Activated T-cell treated with anti-CD3 and anti-CD28 coated beads, Interleukin-2, amount 50 U/mL, for 72 hours (primary cell): ENCODE results near the gene CCKAR. TPM values are rescaled to one million over a fixed set of nuclear protein-coding genes. Genes with fewer than 3 reads are reported as not detected.

Experiments
- ATAC-seq, 2 donors: fragments of 150-1000 bp; cut with Tn5 transposase; replicated peaks in 1 of 2; 2 replicates each; pipeline ENCODE4 v1.10.0; 2021; ENCODE audit warnings: moderate library complexity in 2 of 2, mild to moderate bottlenecking in 1 of 2
- DNase-seq, 2 donors: peaks; one replicate each; pipeline ENCODE4 v3.0.0; 2021 to 2022; ENCODE audit warnings: mixed read lengths in 1 of 2
- H3K27ac Mint-ChIP-seq: one replicate; pipeline ENCODE4 v1.8.0; 2022; ENCODE audit warnings: mild to moderate bottlenecking, moderate library complexity, mixed read lengths
- H3K27me3 Mint-ChIP-seq: one replicate; pipeline ENCODE4 v1.8.0; 2022; ENCODE audit warnings: low read depth, mixed read lengths
- H3K36me3 Mint-ChIP-seq, 2 donors: one replicate each; pipeline ENCODE4 v1.8.0; 2022; ENCODE audit warnings: mixed read lengths in 2 of 2, mild to moderate bottlenecking in 1 of 2; ENCODE audit not compliant: insufficient read depth in 2 of 2
- H3K4me1 Mint-ChIP-seq: one replicate; pipeline ENCODE4 v1.8.0; 2022; ENCODE audit warnings: low read depth, mixed read lengths
- H3K4me3 Mint-ChIP-seq, 2 donors: one replicate each; pipeline ENCODE4 v1.8.0; 2022; ENCODE audit warnings: mild to moderate bottlenecking in 2 of 2, mixed read lengths in 2 of 2, moderate library complexity in 2 of 2
- H3K9me3 Mint-ChIP-seq, 2 donors: one replicate each; pipeline ENCODE4 v1.8.0; 2022; ENCODE audit warnings: mixed read lengths in 2 of 2
- total RNA-seq, 2 donors: library from RNA; stranded (reverse); gene quantifications; one replicate each; pipeline ENCODE4 v1.2.3, GENCODE V29; 2022

CCKAR gene, protein sequence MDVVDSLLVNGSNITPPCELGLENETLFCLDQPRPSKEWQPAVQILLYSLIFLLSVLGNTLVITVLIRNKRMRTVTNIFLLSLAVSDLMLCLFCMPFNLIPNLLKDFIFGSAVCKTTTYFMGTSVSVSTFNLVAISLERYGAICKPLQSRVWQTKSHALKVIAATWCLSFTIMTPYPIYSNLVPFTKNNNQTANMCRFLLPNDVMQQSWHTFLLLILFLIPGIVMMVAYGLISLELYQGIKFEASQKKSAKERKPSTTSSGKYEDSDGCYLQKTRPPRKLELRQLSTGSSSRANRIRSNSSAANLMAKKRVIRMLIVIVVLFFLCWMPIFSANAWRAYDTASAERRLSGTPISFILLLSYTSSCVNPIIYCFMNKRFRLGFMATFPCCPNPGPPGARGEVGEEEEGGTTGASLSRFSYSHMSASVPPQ
- not detected for total RNA-seq

DNA sequence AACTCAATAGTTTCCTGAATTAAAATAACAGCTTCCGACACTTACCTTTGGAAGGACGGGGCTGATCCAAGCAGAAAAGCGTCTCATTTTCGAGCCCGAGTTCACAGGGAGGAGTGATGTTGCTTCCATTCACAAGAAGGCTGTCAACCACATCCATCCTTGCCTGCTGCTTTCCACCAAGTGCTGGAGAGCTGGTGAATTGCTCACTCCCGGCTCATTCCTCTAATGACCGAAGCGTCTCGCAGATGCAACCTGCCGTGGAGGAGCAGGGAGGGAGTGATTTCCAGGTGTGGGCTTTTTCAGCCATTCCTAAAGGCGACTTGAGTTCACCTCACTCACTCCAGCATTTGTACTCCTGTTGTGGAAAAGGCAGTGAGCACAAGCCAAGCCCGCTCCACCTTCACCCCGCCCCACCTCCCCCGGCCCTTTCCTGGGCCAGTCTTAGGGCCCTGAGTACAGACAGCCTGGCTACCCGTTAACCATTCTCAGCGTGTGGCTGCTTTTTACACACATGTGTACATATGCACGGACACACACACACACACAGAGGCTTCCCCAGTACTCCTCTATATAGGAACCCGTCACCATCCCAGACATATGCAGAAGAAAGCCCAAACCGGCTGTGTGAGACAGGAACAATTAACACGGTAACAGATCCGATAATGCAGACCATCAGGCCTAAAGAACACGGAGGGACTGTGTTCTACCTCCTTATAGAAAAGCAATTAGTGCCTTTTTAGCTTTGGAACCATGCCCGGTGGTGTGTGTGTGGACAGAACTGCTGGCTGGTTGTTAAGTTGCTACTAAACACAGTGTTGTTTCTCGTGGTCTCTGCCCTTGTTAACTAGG is at the start of gene CCKAR:
Gene CCKAR, minus strand, starts transcription at position 374 of the 849 bp plus-strand sequence. Its CDS starts 217 bp downstream, at position 157.
- ATAC-seq = no peak
- H3K9me3 Mint-ChIP-seq = peaks cover 0 to 2% of the 10 kb centered on the region in 2 donors
- no peaks in the 10 kb centered on the region for H3K4me1 Mint-ChIP-seq
- H3K4me3 Mint-ChIP-seq = no peak within 1 kb of the TSS
- no peak within 1 kb of the TSS for H3K27ac Mint-ChIP-seq
- no peak for DNase-seq
- H3K27me3 Mint-ChIP-seq = peaks cover 41% of the 10 kb centered on the region
- no peaks in the 10 kb centered on the region for H3K36me3 Mint-ChIP-seq

DNA sequence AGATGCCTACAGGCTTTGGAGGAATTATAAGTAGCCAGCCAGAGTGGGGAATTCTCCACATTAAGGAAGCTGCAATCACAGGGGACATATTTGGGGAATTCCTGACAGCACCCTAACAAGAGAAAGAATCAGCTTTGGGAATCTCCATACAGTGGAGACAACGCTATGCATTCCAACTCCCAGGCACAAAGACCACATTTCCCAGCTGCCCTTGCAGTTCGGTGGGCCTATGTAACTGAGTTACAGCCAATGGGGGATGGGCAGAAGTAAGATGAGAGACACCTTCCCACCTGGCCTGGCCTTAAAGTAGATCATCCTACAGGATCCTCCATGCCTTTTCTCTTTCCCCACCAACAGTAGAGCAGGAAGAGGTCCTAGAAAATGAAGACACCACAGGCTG is 43.4 kb upstream of the CCKAR start:
- no peak for ATAC-seq
- no peak for DNase-seq
- Mint-ChIP-seq H3K36me3 (no peaks in the 10 kb centered on the region), H3K4me3 (no peak overlapping the region), H3K4me1 (no peaks in the 10 kb centered on the region), H3K27me3 (peaks cover 6% of the 10 kb centered on the region), H3K9me3 (no peaks in the 10 kb centered on the region), H3K27ac (no peak overlapping the region)

DNA sequence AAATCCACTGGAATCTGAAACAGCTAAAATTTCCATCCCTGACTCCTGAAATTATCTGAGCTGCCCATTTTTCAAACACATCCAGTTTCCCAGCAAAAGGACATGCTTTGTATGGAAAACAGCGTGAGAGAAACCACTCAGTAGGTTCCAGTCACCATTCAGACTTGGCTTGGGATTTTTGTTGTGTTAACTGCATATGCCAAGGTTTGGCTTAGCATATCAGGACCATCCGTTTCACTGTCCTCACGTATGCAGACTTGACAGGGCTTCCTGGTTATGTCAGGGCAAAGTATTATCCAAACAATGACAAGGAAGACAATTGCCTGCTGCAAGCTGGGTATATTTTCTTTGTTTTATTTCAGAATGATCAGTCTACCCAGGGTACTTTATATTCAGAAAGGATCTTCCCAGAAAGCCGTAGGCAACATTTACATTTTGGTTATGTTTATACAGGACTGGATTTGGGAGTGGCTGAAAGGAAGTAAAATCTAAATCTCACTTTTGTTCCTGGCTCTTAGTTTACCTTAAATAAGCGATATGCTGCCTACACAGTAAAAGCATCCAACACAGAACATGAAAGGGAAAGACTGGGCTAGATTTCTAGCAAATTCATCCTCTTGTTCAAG is 41.3 kb upstream of the CCKAR start:
- Mint-ChIP-seq H3K27me3 (no peaks in the 10 kb centered on the region), H3K9me3 (no peaks in the 10 kb centered on the region), H3K4me1 (no peaks in the 10 kb centered on the region), H3K27ac (no peak overlapping the region), H3K36me3 (no peaks in the 10 kb centered on the region), H3K4me3 (no peak overlapping the region)
- no peak for ATAC-seq
- no peak for DNase-seq

DNA sequence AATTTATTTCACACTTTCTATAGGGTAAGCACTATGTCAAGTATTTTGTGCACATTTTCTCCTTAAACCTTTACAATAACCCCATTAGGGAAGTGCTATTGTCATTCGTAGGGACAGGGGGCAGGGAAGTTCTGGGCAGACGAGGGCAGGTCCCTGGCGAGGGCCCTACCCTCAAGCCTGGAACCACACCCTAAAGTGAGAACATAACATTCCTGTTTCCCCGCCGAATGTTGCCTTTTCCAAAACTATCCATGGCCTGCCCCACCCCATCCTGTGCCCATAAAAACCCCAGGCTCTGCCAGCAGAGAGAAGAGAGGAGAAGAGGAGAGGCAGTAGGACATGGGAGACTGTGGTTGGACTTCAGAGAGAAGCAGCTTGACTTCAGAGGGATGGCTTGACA is 39.8 kb upstream of the CCKAR start:
- Mint-ChIP-seq H3K4me1 (no peaks in the 10 kb centered on the region), H3K9me3 (no peaks in the 10 kb centered on the region), H3K27ac (no peak overlapping the region), H3K27me3 (no peaks in the 10 kb centered on the region), H3K4me3 (no peak overlapping the region), H3K36me3 (no peaks in the 10 kb centered on the region)
- DNase-seq (no peak), ATAC-seq (no peak)

DNA sequence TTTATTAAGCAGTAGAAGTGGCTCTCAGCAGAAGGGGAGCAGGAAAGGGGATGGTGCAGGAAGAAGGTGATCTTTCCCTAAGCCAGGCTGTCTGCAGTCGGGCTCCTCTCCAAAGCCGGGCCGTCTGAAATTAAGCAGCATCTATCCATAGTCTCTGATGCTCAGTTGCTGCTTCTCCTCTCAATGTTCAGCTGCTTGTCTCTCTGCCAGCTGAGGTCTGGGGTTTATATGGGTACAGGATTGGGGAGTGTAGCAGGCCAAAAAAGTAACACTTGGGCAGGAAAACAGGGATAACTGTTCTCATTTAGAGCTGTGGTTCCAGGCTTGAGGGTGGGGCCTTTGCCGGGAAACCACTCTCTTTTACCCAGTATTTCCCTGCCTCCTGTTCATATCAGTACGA is 39.2 kb upstream of the CCKAR start:
- no peaks in the 10 kb centered on the region for H3K36me3 Mint-ChIP-seq
- no peak overlapping the region for H3K4me3 Mint-ChIP-seq
- no peaks in the 10 kb centered on the region for H3K4me1 Mint-ChIP-seq
- DNase-seq (no peak), ATAC-seq (no peak)
- no peaks in the 10 kb centered on the region for H3K27me3 Mint-ChIP-seq
- H3K9me3 Mint-ChIP-seq = no peaks in the 10 kb centered on the region
- H3K27ac Mint-ChIP-seq = no peak overlapping the region

DNA sequence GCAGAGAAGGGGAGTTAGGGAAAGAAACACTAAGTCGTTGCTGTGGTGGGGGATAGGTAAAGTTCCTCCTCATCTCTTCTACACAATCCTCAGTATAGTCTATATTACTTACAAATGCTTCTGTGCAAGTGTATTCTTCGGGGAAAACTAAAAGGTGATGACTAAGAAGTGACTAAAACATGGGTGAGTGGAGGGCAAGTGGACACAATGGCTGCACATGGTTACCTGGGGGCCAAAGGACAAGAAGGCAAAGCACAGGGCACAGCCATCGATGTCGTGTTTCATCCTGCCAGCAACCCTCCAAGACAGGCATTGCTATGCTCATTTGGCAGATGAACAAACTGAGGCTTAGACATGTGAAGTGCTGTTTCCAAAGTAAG is 35.5 kb upstream of the CCKAR start:
- no peak overlapping the region for H3K27ac Mint-ChIP-seq
- H3K27me3 Mint-ChIP-seq = no peaks in the 10 kb centered on the region
- no peaks in the 10 kb centered on the region for H3K4me1 Mint-ChIP-seq
- DNase-seq (no peak), ATAC-seq (no peak)
- no peak overlapping the region for H3K4me3 Mint-ChIP-seq
- H3K9me3 Mint-ChIP-seq = no peaks in the 10 kb centered on the region
- no peaks in the 10 kb centered on the region for H3K36me3 Mint-ChIP-seq

DNA sequence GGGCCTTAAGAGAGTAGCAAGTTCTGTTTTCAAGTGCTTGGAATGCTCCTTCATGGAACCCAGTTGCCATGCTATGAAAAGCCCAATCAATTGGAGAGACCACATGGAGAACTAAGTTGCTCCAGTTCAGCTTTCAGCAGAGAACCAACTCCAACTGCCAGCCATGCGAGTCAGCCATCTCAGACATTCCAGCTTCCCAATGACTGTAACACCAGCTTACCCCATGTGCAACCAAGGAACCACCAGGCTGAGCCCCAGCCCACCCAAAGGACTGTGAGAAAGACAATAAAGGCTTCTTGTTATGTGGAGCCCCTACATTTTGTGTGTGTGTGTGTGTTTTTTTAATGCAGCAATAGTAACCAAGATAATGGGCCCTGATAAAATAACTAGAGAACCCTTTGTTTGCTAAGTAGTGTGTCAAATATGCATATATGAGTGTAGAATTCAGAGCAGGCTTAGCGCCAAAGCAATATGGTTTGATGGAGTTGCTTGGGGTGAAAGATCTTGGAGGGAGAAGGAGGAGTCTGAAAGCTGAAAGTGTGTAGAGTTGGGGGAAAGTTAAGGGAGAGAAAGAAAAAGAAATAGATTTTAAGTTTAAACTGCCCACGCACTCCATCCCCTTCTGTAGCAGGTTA is 35.0 kb upstream of the CCKAR start:
- H3K36me3 Mint-ChIP-seq = no peaks in the 10 kb centered on the region
- H3K27ac Mint-ChIP-seq = no peak overlapping the region
- H3K4me3 Mint-ChIP-seq = no peak overlapping the region
- H3K4me1 Mint-ChIP-seq = no peaks in the 10 kb centered on the region
- ATAC-seq (no peak), DNase-seq (no peak)
- no peaks in the 10 kb centered on the region for H3K27me3 Mint-ChIP-seq
- no peaks in the 10 kb centered on the region for H3K9me3 Mint-ChIP-seq

DNA sequence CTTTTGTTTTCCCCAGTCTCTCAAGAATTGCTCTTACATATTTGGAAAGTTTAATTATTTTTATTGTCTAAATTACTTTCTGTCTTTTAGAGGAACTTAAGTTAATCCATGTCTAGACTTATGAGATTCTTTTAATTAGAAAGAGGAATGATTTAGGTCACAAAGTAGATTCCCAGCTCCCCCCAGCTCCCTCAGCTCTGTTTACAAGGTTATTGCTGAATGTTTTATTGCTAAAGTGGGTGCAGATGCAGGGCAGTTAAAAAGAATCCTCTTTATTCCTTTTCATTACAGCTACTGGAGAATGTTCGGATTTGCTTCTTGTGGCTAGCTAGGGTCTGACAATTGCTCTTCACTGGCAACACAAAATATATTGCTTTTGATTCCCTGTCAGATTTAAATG is 33.7 kb upstream of the CCKAR start:
- Mint-ChIP-seq H3K9me3 (no peaks in the 10 kb centered on the region), H3K27ac (no peak overlapping the region), H3K36me3 (no peaks in the 10 kb centered on the region), H3K4me3 (no peak overlapping the region), H3K4me1 (no peaks in the 10 kb centered on the region), H3K27me3 (no peaks in the 10 kb centered on the region)
- ATAC-seq (no peak), DNase-seq (no peak)

DNA sequence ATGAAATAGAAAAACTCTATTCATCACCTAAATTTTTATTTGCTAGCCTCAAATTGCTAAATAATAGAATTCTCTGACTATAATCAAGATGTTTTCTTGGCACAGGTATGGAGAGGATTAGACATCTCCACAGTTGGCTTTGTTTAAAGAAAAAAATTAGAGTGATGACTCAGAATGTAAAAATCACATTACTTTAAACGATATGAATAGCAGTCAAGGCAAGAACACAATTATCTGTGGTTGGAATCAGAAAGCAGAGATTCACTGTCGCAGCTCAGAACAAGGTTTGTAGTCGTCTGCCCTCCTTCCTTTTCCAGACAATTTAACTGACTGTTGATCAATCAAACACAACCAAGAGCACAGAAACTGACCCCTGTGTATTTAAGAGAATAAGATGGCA is 32.2 kb upstream of the CCKAR start:
- H3K9me3 Mint-ChIP-seq = no peaks in the 10 kb centered on the region
- H3K27me3 Mint-ChIP-seq = no peaks in the 10 kb centered on the region
- H3K4me1 Mint-ChIP-seq = no peaks in the 10 kb centered on the region
- DNase-seq (no peak), ATAC-seq (no peak)
- H3K27ac Mint-ChIP-seq = no peak overlapping the region
- no peaks in the 10 kb centered on the region for H3K36me3 Mint-ChIP-seq
- no peak overlapping the region for H3K4me3 Mint-ChIP-seq

DNA sequence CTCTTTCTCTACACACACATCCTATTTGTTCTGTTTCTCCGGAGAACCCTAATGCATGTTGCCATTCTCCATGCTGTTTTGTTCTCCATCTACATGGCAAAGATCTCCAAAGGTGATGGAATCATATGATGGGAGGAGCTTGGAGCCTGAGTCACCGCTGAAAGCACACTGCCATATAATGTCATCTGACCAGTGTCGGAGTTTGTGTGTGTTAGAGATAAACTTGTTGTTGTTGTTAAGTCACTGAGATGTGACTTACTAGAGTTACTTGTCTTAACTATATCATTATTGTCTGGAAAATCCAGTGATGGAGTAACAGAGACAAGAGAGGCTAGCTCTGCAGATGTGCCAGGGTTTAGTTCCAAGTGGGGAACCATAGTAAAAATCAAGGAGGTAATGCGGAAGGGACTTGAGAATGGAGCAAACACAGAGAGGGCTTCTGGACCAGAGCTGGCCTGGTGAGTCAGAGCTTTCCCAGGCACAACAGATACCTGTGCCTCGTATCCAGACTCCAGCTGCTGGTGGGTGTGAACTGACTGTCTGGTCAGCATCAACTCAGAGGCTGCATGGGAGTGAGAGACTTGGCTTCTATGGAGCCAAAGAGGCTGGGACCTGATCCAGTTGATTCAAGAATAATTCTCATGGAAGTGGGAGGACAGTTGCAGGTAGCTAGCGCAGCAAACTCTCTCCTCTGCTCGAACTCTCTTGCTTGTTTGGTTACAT is 30.6 kb upstream of the CCKAR start:
- DNase-seq = no peak
- Mint-ChIP-seq H3K4me3 (no peak overlapping the region), H3K27me3 (no peaks in the 10 kb centered on the region), H3K4me1 (no peaks in the 10 kb centered on the region), H3K36me3 (no peaks in the 10 kb centered on the region), H3K9me3 (no peaks in the 10 kb centered on the region), H3K27ac (no peak overlapping the region)
- no peak for ATAC-seq

DNA sequence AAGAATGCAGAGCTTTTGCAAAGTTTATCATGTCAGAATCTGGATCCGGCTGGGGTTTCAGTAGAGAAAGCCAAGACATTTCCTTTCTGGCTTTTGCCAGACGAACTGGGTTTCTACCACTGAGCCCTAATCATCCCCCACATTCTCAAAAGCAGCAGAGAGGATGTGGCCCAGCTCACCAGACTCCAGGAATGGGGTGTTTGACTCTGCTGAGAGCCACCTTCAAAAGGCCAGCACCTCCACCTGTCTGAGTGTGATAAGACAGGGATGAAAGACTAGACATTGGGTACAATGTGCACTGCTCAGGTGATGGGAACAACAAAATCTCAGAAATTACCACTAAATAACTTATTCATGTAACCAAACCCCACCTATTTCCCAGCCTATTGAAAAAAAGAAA is 25.7 kb upstream of the CCKAR start:
- Mint-ChIP-seq H3K36me3 (no peaks in the 10 kb centered on the region), H3K27me3 (peaks cover 11% of the 10 kb centered on the region), H3K4me3 (no peak overlapping the region), H3K4me1 (no peaks in the 10 kb centered on the region), H3K27ac (no peak overlapping the region), H3K9me3 (peaks cover 0 to 3% of the 10 kb centered on the region in 2 donors)
- no peak for ATAC-seq
- no peak for DNase-seq

DNA sequence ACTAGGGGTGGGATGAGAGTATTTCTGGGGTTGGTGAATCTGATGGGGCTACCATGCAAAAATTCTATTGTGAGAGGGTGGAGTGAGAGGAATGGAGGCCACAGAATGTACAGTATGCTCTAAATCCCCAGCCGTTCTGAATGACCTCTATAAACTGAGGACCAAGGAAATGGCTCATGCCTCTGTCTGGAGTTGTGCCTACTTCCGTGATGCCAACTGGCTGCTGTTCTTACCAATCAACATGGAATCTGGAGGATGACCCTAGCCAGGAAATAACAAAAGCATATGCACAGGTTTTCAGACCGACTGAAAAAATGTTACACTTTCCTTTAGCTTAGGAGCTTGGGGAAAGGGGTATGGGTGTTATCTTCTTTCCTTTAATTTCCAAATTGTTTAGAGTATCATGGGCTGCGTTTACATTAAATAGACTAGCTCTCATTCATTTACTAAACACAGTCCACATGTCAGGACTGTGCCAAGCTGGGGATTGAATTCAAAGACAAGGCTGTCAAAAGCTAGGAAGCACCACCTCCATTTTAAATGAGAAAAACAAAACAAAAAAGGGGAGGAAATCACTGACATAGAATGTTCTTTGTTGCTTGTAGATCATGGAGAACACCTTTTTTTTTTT is 20.2 kb upstream of the CCKAR start:
- H3K27ac Mint-ChIP-seq = no peak overlapping the region
- peaks cover 11% of the 10 kb centered on the region for H3K27me3 Mint-ChIP-seq
- DNase-seq (no peak), ATAC-seq (no peak)
- no peaks in the 10 kb centered on the region for H3K36me3 Mint-ChIP-seq
- peaks cover 0 to 3% of the 10 kb centered on the region in 2 donors for H3K9me3 Mint-ChIP-seq
- no peak overlapping the region for H3K4me3 Mint-ChIP-seq
- H3K4me1 Mint-ChIP-seq = no peaks in the 10 kb centered on the region
